HepG2 (cell line): Measurements from ENCODE around the gene LRP1-AS. TPM values are rescaled to one million over a fixed set of nuclear protein-coding genes. Genes with fewer than 3 reads are reported as not detected.

Source experiments
- AGO2 ChIP-seq: fragments of 200-400 bp; formaldehyde crosslinking; optimal IDR thresholded peaks from 2 replicates; pipeline ENCODE3; 2017; ENCODE audit warnings: mild to moderate bottlenecking, low read depth, low read length, moderate library complexity
- ATF4 ChIP-seq, 2 experiments: fragments of 450-650 bp in 1 of 2; sonication (generic) in 1 of 2; formaldehyde crosslinking; IDR thresholded peaks; 2 replicates each; pipeline versions ENCODE4 v1.5.0 to v1.8.0; 2020 to 2022; ENCODE audit warnings: mild to moderate bottlenecking in 1 of 2, missing genetic modification reagents in 1 of 2
- BORCS8-MEF2B ChIP-seq: sonication (generic); formaldehyde crosslinking; IDR thresholded peaks from 2 replicates; pipeline ENCODE4 v1.8.0; 2022; ENCODE audit warnings: mild to moderate bottlenecking, missing genetic modification reagents
- CENPT ChIP-seq: sonication (generic); formaldehyde crosslinking; IDR thresholded peaks from 2 replicates; pipeline ENCODE4 v1.8.0; 2022; ENCODE audit warnings: low read depth, mild to moderate bottlenecking, moderate library complexity, missing genetic modification reagents
- CREM ChIP-seq, 2 experiments: sonication (generic) in 1 of 2; formaldehyde crosslinking in 1 of 2; IDR thresholded peaks; 2 replicates each; pipeline versions ENCODE4 v1.4.0 to v1.6.1; 2016 to 2020; ENCODE audit warnings: antibody characterized with exemption in 1 of 2, mild to moderate bottlenecking in 1 of 2, missing genetic modification reagents in 1 of 2
- FOXO1 ChIP-seq: sonication (generic); formaldehyde crosslinking; IDR thresholded peaks from 2 replicates; pipeline ENCODE4 v1.4.0; 2020; ENCODE audit warnings: missing genetic modification reagents
- GTF3A ChIP-seq: sonication (generic); formaldehyde crosslinking; conservative IDR thresholded peaks from 2 replicates; pipeline ENCODE4 v1.4.0; 2020; ENCODE audit warnings: mild to moderate bottlenecking, missing genetic modification reagents
- HMG20A ChIP-seq: IDR thresholded peaks from 2 replicates; pipeline ENCODE4 v1.6.1; 2016; ENCODE audit warnings: borderline replicate concordance
- KAT7 ChIP-seq: IDR thresholded peaks from 2 replicates; pipeline ENCODE4 v1.6.1; 2018; ENCODE audit warnings: borderline replicate concordance, missing compliant biosample characterization
- PLSCR1 ChIP-seq: sonication (generic); formaldehyde crosslinking; IDR thresholded peaks from 2 replicates; pipeline ENCODE4 v1.5.0; 2020; ENCODE audit warnings: missing genetic modification reagents, mild to moderate bottlenecking, borderline replicate concordance
- RBM22 ChIP-seq: fragments of 200-400 bp; formaldehyde crosslinking; optimal IDR thresholded peaks from 2 replicates; pipeline ENCODE3; 2017; ENCODE audit warnings: mild to moderate bottlenecking, low read length, moderate library complexity
- REPIN1 ChIP-seq: sonication (generic); formaldehyde crosslinking; IDR thresholded peaks from 2 replicates; pipeline ENCODE4 v1.8.0; 2022; ENCODE audit warnings: missing genetic modification reagents, low read depth, mild to moderate bottlenecking, borderline replicate concordance
- RFX3 ChIP-seq: IDR thresholded peaks from 2 replicates; pipeline ENCODE4 v1.6.1; 2016; ENCODE audit warnings: missing biosample characterization, missing genetic modification reagents
- SNAI1 ChIP-seq: sonication (generic); formaldehyde crosslinking; IDR thresholded peaks from 2 replicates; pipeline ENCODE4 v1.5.0; 2020; ENCODE audit warnings: mild to moderate bottlenecking, missing genetic modification reagents, borderline replicate concordance
- ZBTB2 ChIP-seq: sonication (generic); formaldehyde crosslinking; IDR thresholded peaks from 2 replicates; pipeline ENCODE4 v1.8.0; 2022; ENCODE audit warnings: low read depth, missing genetic modification reagents
- ZBTB44 ChIP-seq: sonication (generic); formaldehyde crosslinking; IDR thresholded peaks from 2 replicates; pipeline ENCODE4 v1.4.0; 2020; ENCODE audit warnings: missing genetic modification reagents
- ZIK1 ChIP-seq: sonication (generic); formaldehyde crosslinking; IDR thresholded peaks from 2 replicates; pipeline ENCODE4 v1.5.0; 2020; ENCODE audit warnings: mild to moderate bottlenecking, low read depth, missing genetic modification reagents, borderline replicate concordance
- ZNF431 ChIP-seq: sonication (generic); formaldehyde crosslinking; IDR thresholded peaks from 2 replicates; pipeline ENCODE4 v1.9.0; 2022; ENCODE audit warnings: missing genetic modification reagents, low read depth, mild to moderate bottlenecking, borderline replicate concordance
- ZNF512B ChIP-seq: sonication (generic); formaldehyde crosslinking; IDR thresholded peaks from 2 replicates; pipeline ENCODE4 v1.5.1; 2020; ENCODE audit warnings: missing genetic modification reagents, mild to moderate bottlenecking, borderline replicate concordance
- ZNF816 ChIP-seq: sonication (generic); formaldehyde crosslinking; IDR thresholded peaks from 2 replicates; pipeline ENCODE4 v1.8.0; 2022; ENCODE audit warnings: missing genetic modification reagents, mild to moderate bottlenecking, borderline replicate concordance
- polyA plus RNA-seq, 8 experiments: library from polyadenylated mRNA; depleted of rRNA in 3 of 8; stranded (reverse) in 7 of 8; unstranded in 1 of 8; fragments of >200 nt; fragmentation: Illumina TruSeq in 4 of 8; extraction: Trizol in 4 of 8; gene quantifications; 2 replicates each; pipeline versions ENCODE4 v1.2.1 to v1.2.3, GENCODE V29; 2011 to 2016; ENCODE audit warnings: low read depth in 4 of 8, missing spikeins in 1 of 8, mixed read lengths in 1 of 8; ENCODE audit not compliant: insufficient read depth in 1 of 8
- total RNA-seq, 5 experiments: library from RNA; depleted of rRNA; stranded (reverse); fragments of >200 nt; fragmentation: Illumina TruSeq; extraction: Trizol; gene quantifications; 2 replicates each; pipeline ENCODE4 v1.2.3, GENCODE V29; 2016; ENCODE audit warnings: low read depth in 1 of 5

Gene LRP1-AS
- total and polyA plus RNA-seq, 2 of the 13 experiments (the other 11 are each of a cell fraction or from before 2014, with no cell fraction given): 0.20 TPM; not detected in 1

GRCh38 chr12:57150400-57151000 lies 3.1 kb upstream of the LRP1-AS start (continued):
- TF ChIP-seq RBM22 (peak; percentile 81), ZBTB2 (no peak), PLSCR1 (CRISPR knock-in tag) (no peak), AGO2 (no peak), RFX3 (no peak), HMG20A (CRISPR knock-in tag) (no peak), ZNF431 (CRISPR knock-in tag) (no peak), BORCS8-MEF2B (CRISPR knock-in tag) (no peak), ZNF816 (CRISPR knock-in tag) (0 out of 2 replicates have a peak, but pooled peaks have one; percentile 2), GTF3A (CRISPR knock-in tag) (0 out of 2 replicates have a peak, but pooled peaks have one; percentile 57), REPIN1 (CRISPR knock-in tag) (no peak), SNAI1 (CRISPR knock-in tag) (no peak), FOXO1 (CRISPR knock-in tag) (no peak), ZBTB44 (CRISPR knock-in tag) (no peak), ZIK1 (CRISPR knock-in tag) (no peak), CENPT (no peak), CREM (IDR thresholded peaks at IDR 0.05) (no peak), CREM (CRISPR knock-in tag; IDR thresholded peaks at IDR 0.05) (no peak), KAT7 (CRISPR knock-in tag) (no peak), ATF4 (CRISPR knock-in tag; IDR thresholded peaks at IDR 0.05) (no peak), ZNF512B (no peak)
